Parathyroid adenoma (tissue), 2 donors: ENCODE results near the gene DAPK2.
"Not testable (repeated sequence)": the region's sequence is repeated elsewhere in the genome, so short reads cannot be mapped to it uniquely, and the experiment has no call there.

Experiments used
- H2AFZ ChIP-seq: fragments of 300-600 bp; sonication (generic); one replicate; pipeline ENCODE4 v1.7.0; 2017; ENCODE audit warnings: antibody characterized with exemption, mild to moderate bottlenecking
- H3K27ac ChIP-seq: fragments of 300-600 bp; sonication (generic); one replicate; pipeline ENCODE4 v1.7.0; 2017
- H3K27me3 ChIP-seq: fragments of 300-600 bp; sonication (generic); one replicate; pipeline ENCODE4 v1.7.0; 2017; ENCODE audit warnings: low read length; ENCODE audit not compliant: control insufficient read depth, insufficient read depth
- H3K36me3 ChIP-seq: fragments of 300-600 bp; sonication (generic); one replicate; pipeline ENCODE4 v1.7.0; 2017; ENCODE audit warnings: low read length; ENCODE audit not compliant: control insufficient read depth, insufficient read depth
- H3K4me1 ChIP-seq: fragments of 300-600 bp; sonication (generic); one replicate; pipeline ENCODE4 v1.7.0; 2017; ENCODE audit warnings: control low read depth
- H3K4me2 ChIP-seq: fragments of 300-600 bp; sonication (generic); one replicate; pipeline ENCODE4 v1.7.0; 2017; ENCODE audit warnings: low read length
- H3K4me3 ChIP-seq: fragments of 300-600 bp; sonication (generic); one replicate; pipeline ENCODE4 v1.7.0; 2017; ENCODE audit warnings: low read depth, low read length
- H3K79me2 ChIP-seq: fragments of 300-600 bp; sonication (generic); one replicate; pipeline ENCODE4 v1.7.0; 2017; ENCODE audit warnings: control low read depth
- H3K9ac ChIP-seq: fragments of 300-600 bp; sonication (generic); one replicate; pipeline ENCODE4 v1.7.0; 2017; ENCODE audit warnings: mild to moderate bottlenecking
- H3K9me3 ChIP-seq: fragments of 300-600 bp; sonication (generic); one replicate; pipeline ENCODE4 v1.7.0; 2017; ENCODE audit warnings: low read length; ENCODE audit not compliant: control insufficient read depth
- CTCF ChIP-seq: fragments of 300-600 bp; sonication (generic); IDR thresholded peaks from one replicate; pipeline ENCODE4 v1.7.0; 2017; ENCODE audit warnings: antibody characterized with exemption, mild to moderate bottlenecking
- donor health status: primary hyperparathyroidism.

The DAPK2 gene

GRCh38 chr15:63901912-63902670 is 144.2 kb downstream of the DAPK2 start:
- TF ChIP-seq CTCF: no peak
- H3K27ac ChIP-seq: no peak overlapping the region
- no peaks in the 10 kb centered on the region for H3K9me3 ChIP-seq
- no peak overlapping the region for H3K4me2 ChIP-seq
- H3K9ac ChIP-seq: no peak overlapping the region
- H3K36me3 ChIP-seq: no peaks in the 10 kb centered on the region
- no peak overlapping the region for H3K4me3 ChIP-seq
- peaks cover 6% of the 10 kb centered on the region for H3K4me1 ChIP-seq
- no peaks in the 10 kb centered on the region for H3K27me3 ChIP-seq
- no peaks in the 10 kb centered on the region for H3K79me2 ChIP-seq
- H2AFZ ChIP-seq: no peak overlapping the region

GRCh38 chr15:63900306-63900705 is 146.0 kb downstream of the DAPK2 start:
- Histone ChIP-seq H3K9ac (no peak overlapping the region), H3K4me1 (peaks cover 14% of the 10 kb centered on the region), H3K79me2 (no peaks in the 10 kb centered on the region), H3K4me2 (no peak overlapping the region), H3K27ac (no peak overlapping the region), H2AFZ (no peak overlapping the region), H3K4me3 (no peak overlapping the region), H3K27me3 (no peaks in the 10 kb centered on the region), H3K36me3 (no peaks in the 10 kb centered on the region), H3K9me3 (no peaks in the 10 kb centered on the region)
- no peak for TF ChIP-seq CTCF

- H3K9ac ChIP-seq, H2AFZ ChIP-seq, H3K4me2 ChIP-seq, H3K79me2 ChIP-seq, H3K27me3 ChIP-seq, H3K36me3 ChIP-seq, H3K9me3 ChIP-seq, H3K27ac ChIP-seq, H3K4me3 ChIP-seq: not testable (repeated sequence)
- peaks cover 14% of the 10 kb centered on the region for H3K4me1 ChIP-seq
Measured at GRCh38 chr15:63899606-63900005, 146.7 kb downstream of the DAPK2 start.

DNA sequence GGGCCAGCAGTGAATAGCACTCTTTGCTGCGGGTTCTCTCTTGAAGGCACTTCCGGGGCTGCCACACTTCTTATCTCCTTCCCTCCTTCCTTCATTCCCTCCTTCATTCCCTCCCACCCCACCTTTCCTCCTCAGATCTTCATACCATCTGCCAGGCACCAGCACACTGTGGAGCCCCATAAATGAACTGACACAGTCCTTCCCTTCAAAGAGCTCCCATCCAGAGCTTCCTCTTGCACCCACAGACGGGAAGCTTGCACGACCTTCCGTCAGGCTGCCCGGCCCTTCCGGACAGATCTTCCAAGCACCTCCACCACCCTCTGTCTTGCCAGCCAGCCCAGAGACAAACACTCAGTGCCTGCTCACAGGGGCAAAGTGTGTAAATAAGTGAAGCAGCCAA is 147.1 kb downstream of the DAPK2 start:
- no peak for TF ChIP-seq CTCF
- H3K4me3 ChIP-seq: no peak overlapping the region
- no peaks in the 10 kb centered on the region for H3K27me3 ChIP-seq
- no peaks in the 10 kb centered on the region for H3K9me3 ChIP-seq
- H3K79me2 ChIP-seq: no peaks in the 10 kb centered on the region
- peaks cover 14% of the 10 kb centered on the region for H3K4me1 ChIP-seq
- no peaks in the 10 kb centered on the region for H3K36me3 ChIP-seq
- H3K4me2 ChIP-seq: no peak overlapping the region
- no peak overlapping the region for H2AFZ ChIP-seq
- H3K27ac ChIP-seq: no peak overlapping the region
- H3K9ac ChIP-seq: no peak overlapping the region

DNA sequence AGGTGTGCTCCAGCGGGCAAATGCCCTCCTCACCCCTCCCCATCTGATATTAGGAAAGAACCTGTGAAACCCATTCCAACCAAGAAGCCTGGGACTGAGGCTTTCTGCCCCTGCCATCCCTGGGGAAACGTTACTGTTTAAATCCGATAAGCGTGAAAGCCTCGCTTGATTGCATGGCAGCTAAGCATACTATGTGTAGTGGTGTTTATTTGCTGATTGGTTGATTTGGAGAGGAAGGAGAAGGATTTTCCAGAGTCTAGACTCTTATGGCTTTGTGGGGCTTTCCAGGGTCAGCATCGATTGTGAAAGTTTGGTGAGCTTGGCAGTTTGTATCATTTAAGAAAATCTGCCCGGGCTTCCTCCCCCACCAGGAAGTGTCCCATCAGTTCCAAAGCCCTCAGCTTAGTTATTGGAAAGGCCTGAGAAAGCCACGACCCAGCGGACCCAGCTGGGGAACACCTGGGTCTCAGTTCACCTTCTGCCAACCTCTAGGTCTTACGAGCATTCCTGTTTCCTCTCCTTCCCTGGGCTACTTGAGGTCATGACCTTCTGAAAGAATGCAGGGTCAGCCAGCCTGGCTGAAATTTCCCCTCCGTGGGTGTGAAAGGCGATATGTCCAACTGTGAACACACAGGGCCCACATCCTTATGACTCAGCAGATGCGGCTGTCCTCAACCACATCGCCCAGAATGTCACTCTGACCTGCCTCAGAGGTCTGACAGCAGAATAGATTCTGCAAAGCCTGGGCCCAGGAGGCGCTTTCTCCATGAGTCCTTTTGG is 149.8 kb downstream of the DAPK2 start:
- H3K27ac ChIP-seq: peak overlapping the region; percentile 83
- peaks cover 14% of the 10 kb centered on the region for H3K4me1 ChIP-seq
- H2AFZ ChIP-seq: peak overlapping the region; percentile 75
- H3K79me2 ChIP-seq: no peaks in the 10 kb centered on the region
- no peak for TF ChIP-seq CTCF
- H3K4me2 ChIP-seq: peak overlapping the region; percentile 23
- no peaks in the 10 kb centered on the region for H3K36me3 ChIP-seq
- H3K9me3 ChIP-seq: no peaks in the 10 kb centered on the region
- H3K27me3 ChIP-seq: no peaks in the 10 kb centered on the region
- no peak overlapping the region for H3K4me3 ChIP-seq
- no peak overlapping the region for H3K9ac ChIP-seq
